Occipital lobe (tissue), 2 donors: Measurements from ENCODE around the gene TUBA1B. TPM values are rescaled to one million over a fixed set of nuclear protein-coding genes. Genes with fewer than 3 reads are reported as not detected.
"Not testable (repeated sequence)": the region's sequence is repeated elsewhere in the genome, so short reads cannot be mapped to it uniquely, and the experiment has no call there.

Experiments
- DNase-seq: peaks from one replicate; lab custom pipeline; 2025; lab: John Stamatoyannopoulos, UW
- total RNA-seq: library from RNA; depleted of rRNA; stranded (reverse); fragments of >200 nt; gene quantifications from one replicate; pipeline ENCODE4 v1.2.3, GENCODE V29; 2014

TUBA1B gene
- 1,492 TPM for total RNA-seq

DNA sequence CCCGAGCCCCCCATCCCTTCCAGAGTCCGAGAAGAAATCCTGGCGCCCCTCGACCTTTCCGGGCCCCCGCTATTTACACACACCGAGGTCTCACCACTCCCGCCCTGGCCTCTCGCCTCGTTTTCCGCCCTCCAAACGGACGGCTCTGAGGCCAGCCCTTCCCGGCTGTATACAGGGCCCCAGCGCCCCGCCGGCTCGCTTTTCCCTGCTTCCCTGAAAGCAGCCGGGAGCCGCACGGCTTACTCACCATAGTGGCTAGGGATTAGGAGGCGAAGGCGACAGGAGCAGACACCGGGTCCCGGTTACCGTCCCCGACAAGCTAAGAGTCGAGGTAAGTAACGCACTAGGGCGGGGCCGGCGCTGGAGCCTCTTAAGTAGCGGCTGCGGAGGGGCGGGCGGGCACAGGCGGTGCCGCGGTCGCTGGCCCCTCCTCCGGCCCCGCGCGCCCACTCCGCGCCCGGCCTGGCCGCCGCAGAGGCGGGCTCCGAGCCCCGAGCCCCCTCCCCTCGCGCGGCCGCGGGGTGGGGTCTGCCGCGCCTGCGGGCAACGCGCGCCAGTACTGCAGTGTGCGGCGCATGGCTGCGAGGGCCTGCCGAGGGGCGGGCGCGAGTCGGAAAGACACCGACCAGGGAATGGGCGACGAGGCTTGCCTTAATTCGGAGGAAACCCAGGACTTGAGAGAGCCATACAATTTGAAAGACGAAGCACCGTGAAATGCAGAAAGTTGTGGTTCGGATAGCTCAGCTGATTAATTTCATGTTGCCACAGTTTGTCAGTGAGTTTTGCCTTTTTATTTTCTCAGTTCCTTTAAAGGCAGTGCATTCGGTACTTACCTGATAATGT, at the start of gene TUBA1B:
Gene TUBA1B (minus strand): TSS at position 345 of the 843 bp plus-strand sequence. CDS start 95 bp downstream, at position 250.
- peak; percentile 88 for DNase-seq

- no peak for DNase-seq
Measured at GRCh38 chr12:49174218-49174617, 43.0 kb upstream of the TUBA1B start.

GRCh38 chr12:49170924-49171323, 39.7 kb upstream of the TUBA1B start:
- DNase-seq, result no peak

GRCh38 chr12:49165114-49165513, 33.9 kb upstream of the TUBA1B start:
- no peak for DNase-seq

- DNase-seq, result not testable (repeated sequence)
Measured at GRCh38 chr12:49161901-49162300, 30.7 kb upstream of the TUBA1B start.

- DNase-seq, result no peak
Measured at GRCh38 chr12:49161092-49161795, 30.0 kb upstream of the TUBA1B start.

DNA sequence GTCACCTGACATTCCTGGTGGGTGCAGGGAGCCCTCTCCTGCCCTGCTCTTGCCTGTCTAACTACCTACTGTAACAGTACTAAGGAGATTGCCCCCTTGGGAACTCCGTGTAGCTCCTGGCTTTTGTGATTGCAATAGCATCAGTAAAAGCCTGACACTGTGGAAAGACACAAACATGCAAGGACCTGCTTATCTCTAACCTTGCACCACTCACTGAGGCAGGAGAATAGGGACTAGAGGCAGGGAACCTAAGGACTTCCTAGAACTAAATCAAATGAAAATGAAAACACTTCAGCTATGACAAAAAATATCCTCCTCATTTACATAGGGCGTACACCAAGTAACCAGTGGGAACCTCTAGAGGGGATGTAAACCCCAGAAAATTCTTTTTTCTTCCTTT, 29.2 kb upstream of the TUBA1B start:
- DNase-seq, result no peak

- DNase-seq, result no peak
Measured at GRCh38 chr12:49154221-49154620, 23.0 kb upstream of the TUBA1B start.

DNA sequence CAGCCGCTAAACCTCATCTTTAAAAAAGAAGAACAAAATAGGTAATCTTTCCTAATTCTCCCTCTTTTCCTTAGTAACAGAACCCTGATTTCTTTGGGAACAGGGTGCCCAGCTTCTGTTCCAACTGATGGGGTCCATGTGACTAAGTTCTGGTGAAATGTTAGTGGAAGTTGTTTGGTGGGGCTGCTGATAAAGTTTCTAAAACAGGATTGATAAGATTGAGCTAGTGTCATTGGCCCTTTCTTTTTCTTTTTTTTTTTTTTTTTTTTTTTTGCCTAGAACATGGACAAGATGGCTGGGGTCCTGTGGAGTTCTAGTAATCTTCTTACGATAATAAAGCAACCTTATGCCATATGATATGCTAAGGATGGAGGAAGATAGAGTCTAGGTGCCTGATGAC, 16.2 kb upstream of the TUBA1B start:
- no peak for DNase-seq

DNA sequence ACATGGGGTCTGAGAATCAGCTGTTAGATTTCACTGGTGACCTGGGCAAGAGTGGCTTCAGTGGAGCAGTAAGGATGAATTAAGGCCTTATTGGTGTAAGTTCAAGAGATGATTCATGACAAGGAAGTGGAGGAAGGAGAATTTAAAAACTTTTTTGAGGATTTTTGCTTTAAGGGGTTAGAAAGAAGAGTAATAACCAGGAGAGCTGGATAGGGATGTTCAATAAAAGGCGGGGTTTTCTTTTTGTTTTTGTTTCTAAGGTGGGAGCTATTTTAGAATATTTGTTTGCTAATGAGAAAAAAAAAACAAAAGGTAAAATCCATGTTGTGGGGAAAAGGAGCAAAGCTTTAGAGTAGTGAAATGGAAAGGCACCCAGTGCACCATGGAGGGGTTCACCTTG, 15.2 kb upstream of the TUBA1B start:
- DNase-seq, result no peak

GRCh38 chr12:49144384-49144783, 13.2 kb upstream of the TUBA1B start:
- DNase-seq, result no peak

- DNase-seq, result no peak
Measured at GRCh38 chr12:49138999-49139398, 7.8 kb upstream of the TUBA1B start.

GRCh38 chr12:49138587-49138986, 7.4 kb upstream of the TUBA1B start:
- DNase-seq, result no peak

GRCh38 chr12:49137476-49137875, 6.3 kb upstream of the TUBA1B start:
- DNase-seq, result no peak

GRCh38 chr12:49136997-49137396, 5.8 kb upstream of the TUBA1B start:
- not testable (repeated sequence) for DNase-seq

DNA sequence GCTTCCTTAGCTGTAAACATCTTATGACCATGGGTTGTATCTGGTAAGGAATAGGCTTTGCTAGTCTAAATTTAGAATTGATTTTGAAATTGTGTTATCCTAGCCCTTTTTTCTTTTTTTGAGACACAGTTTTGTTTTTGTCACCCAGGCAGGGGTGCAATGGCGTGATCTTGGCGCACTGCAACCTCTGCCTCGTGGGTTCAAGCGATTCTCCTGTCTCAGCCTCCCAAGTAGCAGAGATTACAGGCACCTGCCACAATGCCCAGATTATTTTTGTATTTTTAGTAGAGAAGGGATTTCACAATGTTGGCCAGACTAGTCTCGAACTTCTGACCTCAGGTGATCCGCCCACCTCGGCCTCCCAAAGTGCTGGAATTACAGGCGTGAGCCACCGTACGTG, 2.4 kb upstream of the TUBA1B start:
- no peak for DNase-seq

- DNase-seq, result no peak
Measured at GRCh38 chr12:49133014-49133413, 1.8 kb upstream of the TUBA1B start.

- DNase-seq, result no peak
Measured at GRCh38 chr12:49131894-49132461, 783 bp upstream of the TUBA1B start.

DNA sequence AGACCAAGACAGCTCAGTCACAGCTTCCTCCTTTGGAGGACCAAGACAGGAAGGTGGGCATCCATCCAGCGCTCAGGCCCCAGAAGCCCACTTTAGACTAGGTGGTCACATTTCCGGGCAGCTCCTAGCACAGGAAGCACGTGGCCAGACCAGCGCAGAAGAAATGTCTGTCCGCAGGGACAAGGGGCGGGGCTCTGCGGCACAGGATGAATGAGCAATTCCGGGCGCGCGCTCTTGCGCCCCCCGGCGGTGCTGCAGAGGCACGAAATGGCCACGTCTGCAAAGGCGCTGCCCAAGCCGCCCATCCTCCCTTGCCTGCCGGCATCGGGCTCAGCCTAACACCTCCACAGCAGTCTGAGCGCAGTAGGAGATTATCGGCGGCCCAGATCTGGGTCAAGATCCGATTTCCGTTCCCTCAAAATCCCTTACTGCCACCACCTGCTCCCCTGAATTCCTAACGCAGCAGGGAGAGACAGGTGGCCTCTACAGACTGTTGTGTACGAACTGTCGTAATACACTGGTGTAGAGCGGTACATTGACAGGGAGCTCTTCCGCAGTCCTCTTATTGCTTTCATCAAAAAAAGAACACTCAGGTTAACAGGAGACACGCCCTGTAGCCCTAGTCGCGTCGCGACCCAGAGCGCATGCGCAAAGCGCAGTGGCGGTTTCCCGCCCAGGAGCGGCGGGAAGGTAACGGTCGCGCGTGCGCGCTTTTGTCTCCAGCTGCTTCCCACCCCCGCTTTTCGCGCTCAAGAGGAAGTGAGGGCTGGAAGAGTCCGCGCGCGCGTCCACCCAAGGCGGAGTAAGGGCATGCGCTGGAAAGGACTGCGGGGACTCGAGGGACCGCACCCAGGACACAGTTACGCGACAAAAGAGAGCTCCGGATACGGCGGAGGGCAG, 794 bp downstream of the TUBA1B start:
- DNase-seq, result peak; percentile 81

GRCh38 chr12:49129332-49130150, 1.7 kb downstream of the TUBA1B start:
- DNase-seq, result no peak

DNA sequence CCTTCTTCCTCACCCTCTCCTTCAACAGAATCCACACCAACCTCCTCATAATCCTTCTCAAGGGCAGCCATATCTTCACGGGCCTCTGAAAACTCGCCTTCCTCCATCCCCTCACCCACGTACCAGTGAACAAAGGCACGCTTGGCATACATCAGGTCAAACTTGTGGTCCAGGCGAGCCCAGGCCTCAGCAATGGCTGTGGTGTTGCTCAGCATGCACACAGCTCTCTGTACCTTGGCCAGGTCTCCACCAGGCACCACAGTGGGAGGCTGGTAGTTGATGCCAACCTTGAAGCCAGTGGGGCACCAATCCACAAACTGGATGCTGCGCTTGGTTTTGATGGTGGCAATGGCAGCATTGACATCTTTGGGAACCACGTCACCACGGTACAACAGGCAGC, 3.2 kb downstream of the TUBA1B start:
- DNase-seq, result not testable (repeated sequence)
